CD14-positive monocyte (primary cell): Measurements from ENCODE around the gene AGXT. TPM values are rescaled to one million over a fixed set of nuclear protein-coding genes. Genes with fewer than 3 reads are reported as not detected.

Experiments
- DNase-seq, 3 donors: peaks; one replicate each; pipeline ENCODE4 v3.0.0-alpha.2; 2011 to 2022
- H2AFZ ChIP-seq: 2 replicates; pipeline ENCODE4 v1.6.0; 2012; ENCODE audit warnings: mild to moderate bottlenecking, low read depth, low read length, inconsistent platforms; ENCODE audit not compliant: insufficient read depth, poor library complexity, severe bottlenecking
- H3K27ac ChIP-seq, 2 donors: 1 replicate in 1 of 2; 2 replicates in 1 of 2; pipeline ENCODE4 v1.5.1; 2012 to 2013; ENCODE audit warnings: low read length in 2 of 2, control low read depth in 1 of 2, inconsistent platforms in 1 of 2, low read depth in 1 of 2, mild to moderate bottlenecking in 1 of 2
- H3K27me3 ChIP-seq, 2 donors: one replicate each; pipeline versions ENCODE4 v1.6.0 to v1.6.1; 2011 to 2013; ENCODE audit warnings: low read length in 2 of 2; ENCODE audit not compliant: control insufficient read depth in 2 of 2, insufficient read depth in 2 of 2
- H3K36me3 ChIP-seq, 2 donors: replicated peaks in 1 of 2; 1 replicate in 1 of 2; 2 replicates in 1 of 2; pipeline versions ENCODE4 v1.5.1 to v1.6.1; 2012 to 2013; ENCODE audit warnings: low read length in 2 of 2, control low read depth in 1 of 2, inconsistent platforms in 1 of 2, mild to moderate bottlenecking in 1 of 2; ENCODE audit not compliant: insufficient read depth in 2 of 2, control insufficient read depth in 1 of 2
- H3K4me1 ChIP-seq, 2 donors: 1 replicate in 1 of 2; 2 replicates in 1 of 2; pipeline versions ENCODE4 v1.5.1 to v1.6.1; 2012 to 2013; ENCODE audit warnings: low read length in 2 of 2, control low read depth in 1 of 2, inconsistent platforms in 1 of 2, mild to moderate bottlenecking in 1 of 2, moderate library complexity in 1 of 2; ENCODE audit not compliant: insufficient read depth in 2 of 2, control insufficient read depth in 1 of 2
- H3K4me2 ChIP-seq: replicated peaks from 2 replicates; pipeline ENCODE3; 2012; ENCODE audit warnings: low read length, moderate library complexity, mild to moderate bottlenecking; ENCODE audit not compliant: poor library complexity, severe bottlenecking; ENCODE audit errors: extremely low read depth
- H3K4me3 ChIP-seq, 3 experiments: fragments of 200-600 bp in 1 of 3; sonication (generic) in 1 of 3; replicated peaks in 1 of 3; 1 replicate in 2 of 3; 2 replicates in 1 of 3; pipeline ENCODE4 v1.5.1; 2011 to 2013; ENCODE audit warnings: low read length in 3 of 3, mild to moderate bottlenecking in 3 of 3, control low read depth in 2 of 3, low read depth in 2 of 3, inconsistent platforms in 1 of 3, moderate library complexity in 1 of 3
- H3K79me2 ChIP-seq: 2 replicates; pipeline ENCODE4 v1.6.0; 2012; ENCODE audit warnings: mild to moderate bottlenecking, control low read depth, inconsistent platforms, low read length, moderate library complexity; ENCODE audit not compliant: insufficient read depth
- H3K9ac ChIP-seq: 2 replicates; pipeline ENCODE4 v1.6.0; 2017; ENCODE audit warnings: low read length, mild to moderate bottlenecking; ENCODE audit not compliant: insufficient read depth, poor library complexity, severe bottlenecking
- H3K9me3 ChIP-seq, 2 donors: replicated peaks in 1 of 2; 1 replicate in 1 of 2; 2 replicates in 1 of 2; pipeline versions ENCODE4 v1.5.1 to v1.6.1; 2012 to 2013; ENCODE audit warnings: low read length in 2 of 2, control low read depth in 1 of 2; ENCODE audit not compliant: control insufficient read depth in 1 of 2, insufficient read depth in 1 of 2
- H4K20me1 ChIP-seq: 2 replicates; pipeline ENCODE4 v1.6.0; 2012; ENCODE audit warnings: mild to moderate bottlenecking, low read length, control low read depth, moderate library complexity; ENCODE audit not compliant: insufficient read depth
- H3K27ac Mint-ChIP-seq, 7 donors: one replicate each; pipeline ENCODE4 v1.8.0; 2020; ENCODE audit warnings: mild to moderate bottlenecking in 7 of 7, mixed read lengths in 7 of 7, moderate library complexity in 6 of 7, inconsistent platforms in 2 of 7
- H3K27me3 Mint-ChIP-seq, 3 donors: one replicate each; pipeline ENCODE4 v1.8.0; 2021 to 2022; ENCODE audit warnings: low read depth in 3 of 3, mild to moderate bottlenecking in 3 of 3, mixed read lengths in 3 of 3, moderate library complexity in 3 of 3, inconsistent platforms in 1 of 3
- H3K36me3 Mint-ChIP-seq, 2 donors: one replicate each; pipeline ENCODE4 v1.8.0; 2020; ENCODE audit warnings: mixed read lengths in 2 of 2, inconsistent platforms in 1 of 2, mild to moderate bottlenecking in 1 of 2
- H3K4me1 Mint-ChIP-seq: one replicate; pipeline ENCODE4 v1.8.0; 2020; ENCODE audit warnings: mild to moderate bottlenecking, mixed read lengths
- H3K4me3 Mint-ChIP-seq, 2 donors: one replicate each; pipeline ENCODE4 v1.8.0; 2020; ENCODE audit warnings: mild to moderate bottlenecking in 2 of 2, mixed read lengths in 2 of 2, moderate library complexity in 1 of 2
- H3K9me3 Mint-ChIP-seq, 7 donors: one replicate each; pipeline ENCODE4 v1.8.0; 2020 to 2022; ENCODE audit warnings: mixed read lengths in 7 of 7, mild to moderate bottlenecking in 6 of 7, moderate library complexity in 6 of 7, inconsistent platforms in 2 of 7
- CTCF ChIP-seq: fragments of 200-600 bp; IDR thresholded peaks from one replicate; pipeline ENCODE4 v1.8.0; 2022; ENCODE audit warnings: antibody characterized with exemption, mild to moderate bottlenecking
- whole genome bisulfite sequencing: methylation state at CpG from one replicate; pipeline ENCODE4 v1.1.5; 2013; ENCODE audit warnings: missing lambda C conversion rate; ENCODE audit not compliant: insufficient coverage; 5-methylcytosine and 5-hydroxymethylcytosine counted together
- intact Hi-C, 2 donors: fragments of 100-400 bp; cut with micrococcal nuclease; formaldehyde crosslinking; loops; one replicate each; pipeline versions ENCODE4 v1.15.0 to v1.15.1; 2023
- polyA plus RNA-seq, 3 donors: library from polyadenylated mRNA; depleted of rRNA in 1 of 3; unstranded in 2 of 3; stranded (reverse) in 1 of 3; fragments of 300-500 nt in 2 of 3; fragments of >200 nt in 1 of 3; fragmentation: Illumina TruSeq in 2 of 3; gene quantifications; 1 replicate in 2 of 3; 2 replicates in 1 of 3; pipeline ENCODE4 v1.2.3, GENCODE V29; 2012 to 2021

AGXT gene
- polyA plus RNA-seq, 3 donors: not detected

- Histone ChIP-seq H3K27me3 (no peaks in the 10 kb centered on the region), H3K9me3 (peaks cover 11 to 25% of the 10 kb centered on the region in 2 donors), H3K4me3 (no peak overlapping the region), H3K79me2 (no peaks in the 10 kb centered on the region), H3K4me2 (no peak overlapping the region), H3K36me3 (no peaks in the 10 kb centered on the region), H3K9ac (no peak overlapping the region), H4K20me1 (no peaks in the 10 kb centered on the region), H2AFZ (no peak overlapping the region), H3K4me1 (no peaks in the 10 kb centered on the region), H3K27ac (no peak overlapping the region)
- Mint-ChIP-seq H3K4me1 (no peaks in the 10 kb centered on the region), H3K27me3 (peaks cover 0 to 10% (median 2%) of the 10 kb centered on the region in 3 donors), H3K4me3 (no peak overlapping the region), H3K36me3 (no peaks in the 10 kb centered on the region), H3K9me3 (peaks cover 14 to 25% (median 16%) of the 10 kb centered on the region in 7 donors), H3K27ac (no peak overlapping the region)
- no peak for DNase-seq
- intact Hi-C loops: no loop called here
- TF ChIP-seq CTCF: no peak
- 90% methylated on average over 18 of the region's 21 CpGs for WGBS
Measured at GRCh38 chr2:240857039-240858008, 11.3 kb upstream of the AGXT start.

- no peak overlapping the region for H2AFZ ChIP-seq
- 98% methylated on average over 10 of the region's 13 CpGs for WGBS
- no peaks in the 10 kb centered on the region for H3K36me3 Mint-ChIP-seq
Measured at GRCh38 chr2:240858321-240858720, 10.3 kb upstream of the AGXT start.

More at GRCh38 chr2:240858321-240858720, 10.3 kb upstream of the AGXT start:
- H3K4me1 ChIP-seq: no peaks in the 10 kb centered on the region
- intact Hi-C loops: no loop called here
- no peak for DNase-seq
- Mint-ChIP-seq H3K4me3 (no peak overlapping the region), H3K9me3 (peaks cover 14 to 25% (median 16%) of the 10 kb centered on the region in 7 donors), H3K27me3 (peaks cover 2 to 11% (median 3%) of the 10 kb centered on the region in 3 donors), H3K27ac (no peak overlapping the region), H3K4me1 (no peaks in the 10 kb centered on the region)
- H3K9me3 ChIP-seq: peaks cover 11 to 24% of the 10 kb centered on the region in 2 donors
- H4K20me1 ChIP-seq: no peaks in the 10 kb centered on the region
- no peak overlapping the region for H3K4me2 ChIP-seq
- no peak overlapping the region for H3K9ac ChIP-seq
- H3K27ac ChIP-seq: no peak overlapping the region
- no peaks in the 10 kb centered on the region for H3K36me3 ChIP-seq
- no peaks in the 10 kb centered on the region for H3K79me2 ChIP-seq
- no peak for TF ChIP-seq CTCF
- no peaks in the 10 kb centered on the region for H3K27me3 ChIP-seq
- H3K4me3 ChIP-seq: no peak overlapping the region
